CD4-positive, alpha-beta T cell treated with Interleukin-17A for 1 hour (primary cell): ENCODE results near the gene APOH.

Experiments used
- DNase-seq: peaks from one replicate; pipeline ENCODE4 v3.0.0-alpha.2; 2020

The APOH gene

DNA sequence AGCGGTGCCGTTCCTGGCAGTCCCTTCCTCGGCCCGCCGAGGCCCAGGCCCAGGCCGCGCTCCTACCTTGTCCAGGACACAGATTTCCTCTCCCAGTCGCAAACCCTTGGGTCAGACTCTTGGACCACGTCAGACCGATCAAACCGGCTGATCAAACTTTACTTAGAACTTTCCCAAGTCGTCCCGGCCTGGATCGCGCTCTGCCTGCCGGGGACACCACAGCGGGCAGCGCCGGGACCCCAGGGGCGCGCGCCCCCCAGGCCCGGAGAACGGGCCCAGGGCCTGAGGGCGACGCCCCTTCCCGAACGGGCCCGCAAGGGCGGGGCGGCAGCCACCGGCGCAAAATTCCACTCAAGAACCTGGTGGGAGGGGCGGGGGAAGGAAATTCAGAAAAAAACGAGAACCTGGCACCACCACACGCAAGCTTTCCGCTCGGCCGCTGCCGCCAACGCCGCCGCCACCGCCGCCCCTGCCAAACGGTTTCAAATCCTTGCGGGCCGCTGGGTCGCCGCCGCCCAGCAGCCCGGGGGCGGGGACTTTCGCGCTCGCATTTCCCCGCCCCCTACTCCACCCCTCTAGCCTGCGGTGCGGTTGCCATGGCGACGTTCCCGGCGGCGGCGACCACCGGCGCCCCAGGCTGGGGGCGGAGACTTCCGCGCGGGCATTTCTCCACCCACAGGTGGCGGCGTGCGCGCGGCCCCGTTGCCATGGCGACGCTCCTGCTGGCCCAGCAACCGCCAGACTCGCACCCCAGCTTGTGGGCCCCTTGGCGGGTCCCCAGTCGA, 37.4 kb downstream of the APOH start, which contains the start of gene CEP112:
Gene CEP112 (minus strand): TSS at position 541 of the 785 bp plus-strand sequence.
- DNase-seq: peak; percentile 93

DNA sequence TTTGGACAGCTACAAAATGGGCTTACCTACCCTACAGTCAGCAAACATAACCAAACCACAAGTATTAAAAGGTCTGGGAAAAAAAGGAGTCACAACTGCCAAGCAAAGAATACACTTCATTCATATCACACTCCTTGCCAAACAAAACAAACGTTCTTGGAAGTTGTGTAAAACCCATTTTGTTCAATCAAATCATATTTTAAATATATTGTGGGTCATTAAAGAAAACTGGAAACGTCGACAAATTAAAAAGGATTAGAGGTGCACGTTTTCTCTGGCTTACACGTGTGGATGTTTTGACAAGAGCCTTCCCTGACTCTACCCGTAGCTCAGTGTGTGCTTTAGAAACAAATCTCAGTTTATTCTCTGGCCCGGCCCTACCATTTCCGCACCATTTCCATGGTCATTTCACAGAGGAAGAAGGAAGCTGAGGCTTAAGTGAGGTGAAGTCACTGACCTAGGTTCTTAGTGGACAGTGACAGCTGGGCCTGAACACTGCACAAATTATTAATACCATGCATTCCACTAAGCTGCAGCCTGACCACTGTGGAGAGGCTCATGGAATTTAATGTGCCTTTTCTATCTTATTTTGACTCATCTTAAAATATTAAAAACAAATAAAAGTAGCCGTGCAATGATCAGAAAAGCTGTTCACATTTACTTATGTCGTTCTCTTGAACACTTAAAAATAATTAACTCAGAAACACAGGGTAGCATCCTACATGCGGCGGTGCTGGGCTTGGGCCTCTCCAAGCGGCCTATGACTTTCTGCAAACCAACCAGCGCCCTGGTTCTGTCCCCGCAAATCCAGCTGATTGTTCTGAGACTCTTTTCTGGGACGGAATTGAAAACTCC, 38.2 kb downstream of the APOH start:
- no peak for DNase-seq

DNA sequence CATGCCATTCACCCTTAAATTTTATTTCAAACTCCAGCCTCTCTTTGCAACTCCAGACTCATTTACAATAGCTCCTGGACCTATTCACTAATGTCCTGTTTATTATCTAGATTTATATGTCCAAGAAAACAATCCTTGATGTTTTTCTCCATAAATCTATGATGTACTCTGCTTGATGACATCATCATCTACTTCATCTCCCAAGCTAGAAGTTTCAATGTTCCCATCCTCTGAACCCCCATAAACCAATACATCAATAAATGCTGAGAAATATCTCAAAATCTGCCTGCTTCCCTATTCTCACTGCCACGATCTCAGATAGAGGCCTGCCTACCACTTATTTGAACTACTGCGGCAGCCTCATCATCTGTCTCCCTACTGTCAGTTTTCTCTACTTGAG, 41.5 kb downstream of the APOH start:
- DNase-seq: no peak

DNA sequence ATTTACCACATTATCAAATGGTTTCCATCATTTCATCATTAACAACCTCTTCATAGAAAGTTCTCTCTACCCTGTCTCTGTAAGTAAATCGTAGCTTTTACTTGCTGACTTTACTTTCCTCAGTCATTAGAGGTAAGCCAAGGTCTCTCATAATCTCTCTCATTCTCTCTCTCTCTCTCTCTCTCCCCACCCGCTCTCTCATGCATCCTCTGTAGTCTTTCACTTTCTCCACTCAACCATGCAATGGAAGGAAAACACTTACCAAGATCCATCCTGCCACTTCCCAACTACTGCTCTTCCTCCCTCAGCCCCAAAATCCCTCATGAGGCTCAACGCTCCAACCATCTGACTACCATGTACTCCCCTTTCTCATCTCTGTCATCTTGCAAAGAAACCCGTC, 43.4 kb downstream of the APOH start:
- no peak for DNase-seq

DNA sequence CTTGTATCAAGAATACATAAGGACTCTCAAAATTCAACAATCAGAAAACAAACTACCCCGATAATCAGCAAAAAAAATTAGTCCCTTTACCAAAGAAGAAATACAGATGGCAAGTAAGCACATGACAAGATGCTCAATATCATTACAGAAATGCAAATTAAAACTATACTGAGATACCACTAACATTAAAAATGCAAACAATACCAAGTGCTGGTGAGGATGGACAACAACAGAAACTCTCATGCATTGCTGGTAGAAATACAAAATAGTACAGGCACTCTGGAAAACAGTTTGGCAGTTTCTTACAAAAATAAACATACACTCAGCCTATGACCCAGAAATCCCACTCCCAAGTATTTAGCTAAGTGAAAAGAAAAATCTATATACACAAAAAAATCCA, 44.8 kb downstream of the APOH start:
- DNase-seq: no peak

DNA sequence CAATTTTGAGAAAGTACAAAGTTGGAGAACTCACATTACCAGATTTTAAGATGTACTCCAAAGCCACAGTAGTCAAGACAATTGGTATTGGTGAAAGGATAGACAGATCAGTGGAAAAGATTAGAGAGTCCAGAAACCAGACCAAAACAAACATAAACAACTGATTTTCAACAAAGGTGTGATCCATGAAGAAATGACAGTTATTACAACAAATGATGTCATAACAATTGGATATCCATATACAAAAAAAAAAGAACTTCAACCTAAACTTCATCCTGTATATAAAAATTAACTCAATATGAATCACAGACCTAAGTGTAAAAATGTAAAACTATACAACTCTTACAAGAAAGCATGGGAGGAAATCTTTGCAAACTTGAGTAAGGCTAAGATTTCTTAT, 45.7 kb downstream of the APOH start:
- DNase-seq: no peak

DNA sequence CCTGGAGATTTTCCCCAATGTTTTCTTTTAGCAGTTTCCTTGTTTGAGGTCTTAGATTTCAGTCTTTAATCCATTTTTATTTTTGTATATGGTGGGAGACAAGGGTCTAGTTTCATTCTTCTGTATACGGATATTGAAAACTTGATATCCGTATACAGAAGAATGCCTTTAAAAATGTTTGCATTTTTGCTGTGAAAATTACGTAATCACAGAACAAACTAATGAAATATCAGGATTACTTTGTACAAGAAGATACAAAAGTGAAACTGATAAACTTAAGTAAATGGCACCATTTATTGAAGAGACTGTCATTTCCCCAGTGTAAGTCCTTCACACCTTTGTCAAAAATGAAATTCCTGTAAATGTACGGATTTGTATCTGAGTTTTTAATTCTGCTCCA, 50.6 kb downstream of the APOH start:
- no peak for DNase-seq

DNA sequence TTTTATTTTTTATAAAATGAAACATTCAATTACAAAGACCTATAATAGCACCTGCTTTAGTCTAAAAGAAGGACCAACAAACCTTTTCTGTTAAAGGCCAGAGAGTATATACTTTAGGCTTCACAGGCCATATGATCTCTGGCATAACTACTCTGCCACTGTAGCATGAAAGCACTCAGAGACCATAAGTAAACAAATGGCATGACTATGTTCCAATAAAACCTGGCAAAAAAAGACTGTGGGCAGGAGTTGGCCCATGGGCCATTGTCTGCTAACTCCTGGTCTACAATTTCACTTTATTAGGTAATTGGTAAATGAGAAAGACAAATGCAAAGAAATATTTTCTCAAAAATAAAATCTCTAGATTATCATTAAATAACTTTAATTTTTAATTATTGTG, 52.2 kb downstream of the APOH start:
- DNase-seq: no peak

DNA sequence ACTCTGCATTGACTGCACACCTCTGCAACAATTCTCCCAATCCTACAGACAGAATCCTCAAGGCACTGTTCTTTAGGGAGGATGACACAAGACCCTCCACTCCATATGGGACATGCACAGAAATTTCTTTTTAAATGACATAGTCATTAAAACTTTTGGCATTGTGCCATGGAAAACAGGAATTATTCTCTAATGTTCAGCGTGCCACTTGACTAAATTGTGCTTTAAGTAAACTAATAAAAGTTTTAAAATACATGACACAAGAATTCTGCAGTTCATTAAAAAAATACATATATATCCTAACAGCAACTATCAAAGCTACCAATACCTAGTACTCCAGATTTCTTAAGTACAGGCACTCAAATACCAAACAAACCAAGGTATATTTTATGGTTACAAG, 53.3 kb downstream of the APOH start:
- DNase-seq: no peak

DNA sequence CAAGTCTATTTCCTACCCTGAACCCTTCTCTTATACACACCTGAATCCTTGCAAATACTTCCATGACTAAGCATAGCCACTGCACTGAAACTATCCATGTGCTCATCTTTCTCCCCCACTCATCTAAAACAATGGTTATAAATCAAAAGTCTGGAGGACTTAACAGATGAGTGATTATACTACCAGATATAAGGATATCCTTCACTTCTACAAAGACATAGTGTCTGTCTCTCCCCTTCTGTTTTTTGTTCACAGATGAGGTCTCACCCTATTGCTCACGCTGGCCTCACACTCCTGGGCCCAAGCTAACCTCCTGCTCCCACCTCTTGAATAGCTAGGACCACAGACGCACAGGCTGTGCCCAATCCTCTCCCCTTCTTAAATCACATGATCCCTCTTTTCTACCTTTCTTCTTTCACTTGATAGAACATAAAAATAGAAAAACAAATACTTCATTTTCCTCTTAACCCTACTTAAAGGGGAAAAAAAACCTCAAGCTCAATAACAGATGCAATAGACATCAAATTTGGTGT, 56.5 kb downstream of the APOH start:
- no peak for DNase-seq

DNA sequence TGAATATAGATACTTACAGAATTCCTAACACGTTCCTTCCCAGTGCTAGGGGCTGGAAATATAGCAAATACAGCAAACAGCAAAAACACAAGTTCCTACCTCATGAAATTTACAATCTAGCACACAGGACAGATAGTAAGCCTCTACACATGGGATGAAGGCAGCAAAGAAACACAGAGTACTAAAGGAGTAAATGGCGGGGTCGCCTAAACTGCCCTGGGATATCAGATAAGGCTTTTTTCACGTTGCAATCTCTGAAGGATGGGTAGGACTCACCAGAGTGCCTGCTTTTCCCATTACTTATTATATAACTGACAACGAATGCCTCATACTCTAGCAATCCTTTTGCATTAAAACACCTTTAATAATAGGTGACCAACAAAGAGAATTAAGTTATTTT, 57.1 kb downstream of the APOH start:
- DNase-seq: no peak

DNA sequence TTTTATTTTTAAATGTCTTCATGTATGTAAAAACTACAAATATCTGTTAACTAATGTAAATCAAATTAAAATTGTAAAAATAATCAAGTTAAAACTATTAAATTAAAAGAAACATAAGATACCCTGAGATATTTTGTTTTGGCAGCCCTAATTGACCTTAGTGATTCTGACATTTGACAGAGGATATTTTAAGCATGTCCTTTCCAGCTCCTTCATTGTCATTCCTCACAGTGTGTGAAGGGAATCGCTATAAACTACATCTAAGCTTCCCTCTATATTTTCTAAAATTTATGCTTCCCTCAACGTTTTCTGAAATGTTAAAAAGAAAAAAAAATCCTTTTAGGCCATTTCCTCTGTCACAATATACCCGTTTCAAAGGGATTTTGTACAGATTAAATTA, 57.5 kb downstream of the APOH start:
- no peak for DNase-seq

DNA sequence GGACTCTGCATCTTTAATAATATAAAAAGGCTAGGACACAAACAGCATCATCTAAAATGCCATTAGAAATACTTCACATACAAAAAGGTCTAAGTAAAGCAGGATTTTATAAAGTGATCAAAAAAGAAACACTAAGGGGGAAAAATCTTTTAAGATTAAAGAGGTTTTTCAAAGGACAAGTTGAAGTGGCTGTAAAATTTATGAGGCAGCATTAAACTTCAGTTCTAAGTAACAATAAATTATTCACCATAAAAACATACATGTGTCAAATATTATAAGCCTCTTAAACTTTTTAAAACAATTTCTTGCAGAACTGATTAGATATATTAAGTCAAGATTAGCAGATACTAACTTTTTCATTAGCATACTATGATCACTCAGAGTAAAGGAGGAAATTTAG, 58.0 kb downstream of the APOH start:
- no peak for DNase-seq

DNA sequence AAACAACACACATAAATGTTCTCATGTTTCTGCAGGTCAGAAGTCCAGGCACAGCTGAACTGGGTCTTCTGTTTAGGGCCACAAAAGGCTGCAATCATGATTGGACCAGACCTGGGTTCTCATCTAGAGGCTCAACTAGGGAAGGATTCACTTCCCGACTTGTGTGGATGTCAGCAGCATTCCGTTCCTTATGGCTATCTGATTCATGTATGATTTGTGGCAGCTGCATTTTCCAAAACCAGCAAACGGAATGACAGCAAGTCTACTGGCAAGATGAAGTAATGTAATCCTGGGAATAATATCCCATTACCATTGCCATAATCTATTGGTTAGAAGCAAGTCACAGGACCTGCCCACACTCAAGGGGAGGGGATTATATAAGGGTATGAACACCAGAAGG, 59.4 kb downstream of the APOH start:
- no peak for DNase-seq

DNA sequence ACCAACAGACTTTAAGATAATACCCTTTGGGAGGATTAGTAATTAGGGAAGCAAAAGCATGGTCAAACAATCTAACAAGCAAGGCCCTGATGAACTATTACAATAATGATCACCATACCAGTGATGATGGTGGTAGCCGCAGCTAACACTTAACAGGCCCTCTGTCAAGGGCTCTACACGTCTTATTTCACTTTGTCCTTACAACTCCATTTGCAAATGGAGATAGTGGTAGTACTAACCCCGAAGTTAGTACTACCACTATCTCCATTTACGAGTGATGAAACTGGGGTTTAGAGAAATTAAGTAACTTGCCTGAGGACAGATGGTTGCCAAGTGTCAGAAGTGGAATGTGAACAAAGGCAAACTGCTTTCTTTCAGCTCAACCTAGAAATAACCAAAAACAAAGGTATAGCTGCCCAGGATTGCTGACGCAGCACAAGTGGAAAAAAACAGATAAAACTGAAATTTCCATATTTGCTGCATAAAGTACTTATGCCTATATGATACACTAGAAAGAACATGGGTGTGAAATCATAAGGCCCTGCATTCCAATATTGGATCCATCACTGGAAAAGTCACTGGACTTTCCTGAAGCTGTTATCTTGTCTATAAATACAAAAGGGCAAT, 61.9 kb downstream of the APOH start:
- DNase-seq: no peak

DNA sequence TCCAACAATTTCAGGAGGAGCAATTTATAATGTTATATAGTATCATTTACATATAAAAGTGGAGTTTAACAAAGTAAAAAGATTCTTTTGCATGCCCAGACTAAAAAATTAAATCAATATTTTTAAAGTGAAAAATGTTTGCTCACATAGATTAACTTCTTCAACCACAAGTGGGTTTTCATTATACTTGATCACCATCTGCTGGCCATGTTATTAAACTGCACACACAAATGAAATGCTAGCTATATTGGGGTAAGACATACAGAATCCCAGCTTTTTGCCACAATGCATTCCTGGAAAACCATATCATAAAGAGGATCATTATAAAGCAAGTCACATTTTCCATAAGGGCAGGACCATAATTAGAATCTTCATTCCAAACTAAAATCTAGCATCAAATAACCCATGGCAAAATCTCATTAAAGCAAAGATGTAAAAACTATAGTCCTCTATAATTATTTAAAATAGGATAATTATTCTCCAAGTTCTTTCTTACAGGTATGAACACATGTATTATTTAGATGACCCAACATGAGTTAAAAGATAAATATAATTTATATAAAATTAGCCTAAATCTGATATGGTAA, 63.6 kb downstream of the APOH start:
- peak; percentile 65 for DNase-seq
